PC-3 (cell line): ENCODE measurements around the gene TTLL10. TPM values are rescaled to one million over a fixed set of nuclear protein-coding genes. Genes with fewer than 3 reads are reported as not detected.

Source experiments
- ATAC-seq: fragments of 200-7000 bp; cut with Tn5 transposase; 2 replicates; pipeline ENCODE4 v1.9.1; 2020; ENCODE audit warnings: mild to moderate bottlenecking, moderate library complexity
- BruUV-seq: library from RNA; stranded (reverse); fragments of 400-500 nt; replicated peaks from 2 replicates; lab custom pipeline; 2021; lab: Mats Ljungman, UMichigan
- CTCF ChIA-PET: fragments of 300-600 bp; sonication (Branson Sonifier 250); formaldehyde crosslinking; loops from one replicate; lab custom pipeline; 2022; ENCODE audit warnings: antibody characterized with exemption; lab: Charles Lee
- POLR2A ChIA-PET: fragments of 300-600 bp; sonication (Branson Sonifier 250); formaldehyde crosslinking; loops from one replicate; lab custom pipeline; 2022; ENCODE audit warnings: antibody characterized with exemption; ENCODE audit not compliant: unreplicated experiment; lab: Charles Lee
- DNase-seq: peaks from one replicate; pipeline ENCODE4 v3.0.0-alpha.2; 2015
- H2AFZ ChIP-seq: fragments of 300-600 bp; sonication (generic); 2 replicates; pipeline ENCODE4 v1.6.0; 2016; ENCODE audit warnings: antibody characterized with exemption, low read length
- H3F3A ChIP-seq: fragments of 300-600 bp; sonication (generic); one replicate; pipeline ENCODE4 v1.6.0; 2017; ENCODE audit warnings: antibody characterized with exemption, low read length, control low read depth, mild to moderate bottlenecking; ENCODE audit not compliant: unreplicated experiment
- H3K27ac ChIP-seq: fragments of 300-600 bp; sonication (generic); 2 replicates; pipeline ENCODE4 v1.5.1; 2016; ENCODE audit warnings: mild to moderate bottlenecking, low read length
- H3K27me3 ChIP-seq: fragments of 300-600 bp; sonication (generic); 2 replicates; pipeline ENCODE4 v1.6.1; 2016; ENCODE audit warnings: low read length, mixed read lengths
- H3K36me3 ChIP-seq: fragments of 300-600 bp; sonication (generic); 2 replicates; pipeline ENCODE4 v1.6.1; 2016; ENCODE audit warnings: low read depth, mixed run types, low read length, mixed read lengths
- H3K4me1 ChIP-seq: fragments of 300-600 bp; sonication (generic); 2 replicates; pipeline ENCODE4 v1.5.1; 2016; ENCODE audit warnings: low read length; ENCODE audit not compliant: insufficient read depth
- H3K4me2 ChIP-seq: fragments of 300-600 bp; sonication (generic); 2 replicates; pipeline ENCODE4 v1.6.0; 2016; ENCODE audit warnings: low read length
- H3K4me3 ChIP-seq: fragments of 300-600 bp; sonication (generic); 2 replicates; pipeline ENCODE4 v1.5.1; 2016; ENCODE audit warnings: mild to moderate bottlenecking, low read length, mixed read lengths
- H3K79me2 ChIP-seq: fragments of 300-600 bp; sonication (generic); 2 replicates; pipeline ENCODE4 v1.6.1; 2017; ENCODE audit warnings: low read length, mixed read lengths
- H3K9ac ChIP-seq: fragments of 300-600 bp; sonication (generic); 2 replicates; pipeline ENCODE4 v1.6.0; 2016; ENCODE audit warnings: mild to moderate bottlenecking, low read length
- H3K9me2 ChIP-seq: fragments of 300-600 bp; sonication (generic); replicated peaks from 2 replicates; pipeline ENCODE4 v1.6.1; 2016; ENCODE audit warnings: mixed run types, low read length, mixed read lengths
- H3K9me3 ChIP-seq: fragments of 300-600 bp; sonication (generic); 2 replicates; pipeline ENCODE4 v1.6.1; 2016; ENCODE audit warnings: low read length, mixed read lengths
- H4K20me1 ChIP-seq: fragments of 300-600 bp; sonication (generic); 2 replicates; pipeline ENCODE4 v1.6.1; 2016; ENCODE audit warnings: low read length, mixed read lengths
- EZH2 ChIP-seq: fragments of 300-600 bp; sonication (generic); IDR thresholded peaks from one replicate; pipeline ENCODE4 v1.6.1; 2017; ENCODE audit warnings: antibody characterized with exemption, mild to moderate bottlenecking, low read length; ENCODE audit not compliant: unreplicated experiment
- EZH2phosphoT487 ChIP-seq: fragments of 300-600 bp; sonication (generic); IDR thresholded peaks from 2 replicates; pipeline ENCODE4 v1.6.1; 2018; ENCODE audit warnings: mild to moderate bottlenecking, antibody characterized with exemption, low read length, borderline replicate concordance
- intact Hi-C: fragments of 100-400 bp; cut with micrococcal nuclease; formaldehyde crosslinking; loops from 2 replicates; pipeline ENCODE4 v1.9.0; 2023
- total RNA-seq: library from RNA; depleted of rRNA; stranded (reverse); fragments of >200 nt; gene quantifications from 2 replicates; pipeline ENCODE4 v1.2.3, GENCODE V29; 2014
- TF ChIP-seq, protein P1 (sequence below): fragments of 300-600 bp; sonication (generic); conservative IDR thresholded peaks from 2 replicates; pipeline ENCODE4 v1.5.1; 2017; ENCODE audit warnings: antibody characterized with exemption, low read depth, mild to moderate bottlenecking, low read length

The TTLL10 gene
- total RNA-seq, 1 experiment from 2014 or later = 0.36 TPM

GRCh38 chr1:1226566-1227362, 53.1 kb downstream of the TTLL10 start:
- ChIA-PET POLR2A (no interaction called here), CTCF (no interaction called here)
- Histone ChIP-seq H3K79me2 (peaks cover 72% of the 10 kb centered on the region), H3K9ac (no peak overlapping the region), H3K9me2 (no peaks in the 10 kb centered on the region), H3K9me3 (no peaks in the 10 kb centered on the region), H3K4me3 (no peak overlapping the region), H4K20me1 (peaks cover 18% of the 10 kb centered on the region), H3K36me3 (peaks cover 51% of the 10 kb centered on the region), H3K27me3 (no peaks in the 10 kb centered on the region), H2AFZ (no peak overlapping the region), H3K27ac (no peak overlapping the region), H3K4me1 (peaks cover 10% of the 10 kb centered on the region), H3K4me2 (no peak overlapping the region), H3F3A (no peaks in the 10 kb centered on the region)
- ATAC-seq (no peak), DNase-seq (no peak)
- intact Hi-C loops = no loop called here
- BruUV-seq = no TSS peak
- TF ChIP-seq EZH2 (no peak), EZH2phosphoT487 (no peak)
- TF ChIP-seq, protein P1, sequence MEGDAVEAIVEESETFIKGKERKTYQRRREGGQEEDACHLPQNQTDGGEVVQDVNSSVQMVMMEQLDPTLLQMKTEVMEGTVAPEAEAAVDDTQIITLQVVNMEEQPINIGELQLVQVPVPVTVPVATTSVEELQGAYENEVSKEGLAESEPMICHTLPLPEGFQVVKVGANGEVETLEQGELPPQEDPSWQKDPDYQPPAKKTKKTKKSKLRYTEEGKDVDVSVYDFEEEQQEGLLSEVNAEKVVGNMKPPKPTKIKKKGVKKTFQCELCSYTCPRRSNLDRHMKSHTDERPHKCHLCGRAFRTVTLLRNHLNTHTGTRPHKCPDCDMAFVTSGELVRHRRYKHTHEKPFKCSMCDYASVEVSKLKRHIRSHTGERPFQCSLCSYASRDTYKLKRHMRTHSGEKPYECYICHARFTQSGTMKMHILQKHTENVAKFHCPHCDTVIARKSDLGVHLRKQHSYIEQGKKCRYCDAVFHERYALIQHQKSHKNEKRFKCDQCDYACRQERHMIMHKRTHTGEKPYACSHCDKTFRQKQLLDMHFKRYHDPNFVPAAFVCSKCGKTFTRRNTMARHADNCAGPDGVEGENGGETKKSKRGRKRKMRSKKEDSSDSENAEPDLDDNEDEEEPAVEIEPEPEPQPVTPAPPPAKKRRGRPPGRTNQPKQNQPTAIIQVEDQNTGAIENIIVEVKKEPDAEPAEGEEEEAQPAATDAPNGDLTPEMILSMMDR = no peak

- Histone ChIP-seq H3K4me2 (no peak overlapping the region), H3K4me3 (no peak overlapping the region), H2AFZ (no peak overlapping the region), H3K27ac (no peak overlapping the region), H3K4me1 (peaks cover 10% of the 10 kb centered on the region), H3F3A (no peaks in the 10 kb centered on the region), H3K9me3 (no peaks in the 10 kb centered on the region), H3K79me2 (peaks cover 73% of the 10 kb centered on the region), H3K27me3 (no peaks in the 10 kb centered on the region), H4K20me1 (peaks cover 18% of the 10 kb centered on the region), H3K9me2 (no peaks in the 10 kb centered on the region), H3K36me3 (peaks cover 46% of the 10 kb centered on the region), H3K9ac (no peak overlapping the region)
- DNase-seq (no peak), ATAC-seq (no peak)
- intact Hi-C loops = no loop called here
- BruUV-seq = no TSS peak
- ChIA-PET CTCF (no interaction called here), POLR2A (no interaction called here)
- no peak for TF ChIP-seq EZH2
- TF ChIP-seq, protein P1 = no peak
- TF ChIP-seq EZH2phosphoT487 = no peak
Measured at GRCh38 chr1:1227386-1227785, 53.7 kb downstream of the TTLL10 start.

- ChIA-PET CTCF (no interaction called here), POLR2A (no interaction called here)
- ATAC-seq (no peak), DNase-seq (no peak)
- intact Hi-C loops = no loop called here
- H3K9ac ChIP-seq = no peak overlapping the region
- no peaks in the 10 kb centered on the region for H3F3A ChIP-seq
- H4K20me1 ChIP-seq = peaks cover 18% of the 10 kb centered on the region
- no TSS peak for BruUV-seq
- peaks cover 38% of the 10 kb centered on the region for H3K36me3 ChIP-seq
- no peak overlapping the region for H2AFZ ChIP-seq
- no peaks in the 10 kb centered on the region for H3K9me2 ChIP-seq
- H3K79me2 ChIP-seq = peaks cover 81% of the 10 kb centered on the region
- H3K4me3 ChIP-seq = no peak overlapping the region
- H3K27me3 ChIP-seq = no peaks in the 10 kb centered on the region
- H3K4me1 ChIP-seq = peaks cover 15% of the 10 kb centered on the region
- no peak overlapping the region for H3K4me2 ChIP-seq
- no peak for TF ChIP-seq EZH2phosphoT487
- TF ChIP-seq, protein P1 = no peak
- TF ChIP-seq EZH2 = no peak
- H3K27ac ChIP-seq = no peak overlapping the region
- no peaks in the 10 kb centered on the region for H3K9me3 ChIP-seq
Measured at GRCh38 chr1:1228187-1228586, 54.5 kb downstream of the TTLL10 start.
